ENCODE data around the gene PLTP. TPM values are rescaled to one million over a fixed set of nuclear protein-coding genes. Genes with fewer than 3 reads are reported as not detected.
A peak's percentile ranks its signal among the peaks of the same experiment; 100 is the strongest.

Gene PLTP
- total RNA-seq, 3 donors from 2014 or later (not counting 1 experiment from before 2014, with no cell fraction given) = 0.63 to 3.5 (median 3.2) TPM

DNA sequence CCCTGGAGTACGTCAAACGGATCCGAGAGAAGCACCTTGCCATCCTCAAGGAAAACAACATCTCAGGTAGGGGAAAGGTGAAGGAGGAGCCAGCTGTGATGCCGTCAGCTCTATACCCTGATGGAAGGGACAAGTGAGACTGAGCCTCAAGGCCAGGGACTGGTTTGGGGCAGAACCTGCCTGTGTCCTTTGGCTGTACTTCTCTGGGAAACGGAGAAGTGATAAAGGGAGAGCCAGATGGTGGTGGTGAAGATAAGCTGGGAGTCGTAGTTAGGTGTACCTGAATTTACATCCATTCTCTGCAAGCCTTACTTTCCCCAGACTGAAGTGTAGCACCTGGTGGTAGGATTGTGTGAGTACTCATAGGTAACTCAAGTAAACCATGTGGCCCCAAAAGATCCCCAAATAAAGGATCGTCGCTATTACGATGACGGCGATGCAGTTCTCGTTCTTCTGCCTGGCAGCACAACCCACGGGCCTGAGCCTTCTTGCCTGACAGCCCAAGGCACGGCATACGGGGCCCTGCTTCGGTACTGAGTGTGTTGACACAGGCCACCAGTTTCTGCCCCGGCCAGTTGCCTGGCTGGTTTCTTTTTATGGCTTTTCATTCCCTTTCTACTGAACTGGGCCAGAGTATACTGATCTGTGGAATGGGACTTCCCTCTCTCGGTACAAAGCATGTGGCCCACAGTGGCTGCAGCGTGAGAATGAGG lies 33.2 kb upstream of the PLTP start:
- H3K36me3 Mint-ChIP-seq = peaks cover 8% of the 10 kb centered on the region
- no peak overlapping the region for H3K4me3 ChIP-seq (ENCODE audit: low read length)
- no peaks in the 10 kb centered on the region for H3K9me3 ChIP-seq (ENCODE audit: control insufficient read depth, insufficient read depth, low read length)
- TF ChIP-seq, protein P1, sequence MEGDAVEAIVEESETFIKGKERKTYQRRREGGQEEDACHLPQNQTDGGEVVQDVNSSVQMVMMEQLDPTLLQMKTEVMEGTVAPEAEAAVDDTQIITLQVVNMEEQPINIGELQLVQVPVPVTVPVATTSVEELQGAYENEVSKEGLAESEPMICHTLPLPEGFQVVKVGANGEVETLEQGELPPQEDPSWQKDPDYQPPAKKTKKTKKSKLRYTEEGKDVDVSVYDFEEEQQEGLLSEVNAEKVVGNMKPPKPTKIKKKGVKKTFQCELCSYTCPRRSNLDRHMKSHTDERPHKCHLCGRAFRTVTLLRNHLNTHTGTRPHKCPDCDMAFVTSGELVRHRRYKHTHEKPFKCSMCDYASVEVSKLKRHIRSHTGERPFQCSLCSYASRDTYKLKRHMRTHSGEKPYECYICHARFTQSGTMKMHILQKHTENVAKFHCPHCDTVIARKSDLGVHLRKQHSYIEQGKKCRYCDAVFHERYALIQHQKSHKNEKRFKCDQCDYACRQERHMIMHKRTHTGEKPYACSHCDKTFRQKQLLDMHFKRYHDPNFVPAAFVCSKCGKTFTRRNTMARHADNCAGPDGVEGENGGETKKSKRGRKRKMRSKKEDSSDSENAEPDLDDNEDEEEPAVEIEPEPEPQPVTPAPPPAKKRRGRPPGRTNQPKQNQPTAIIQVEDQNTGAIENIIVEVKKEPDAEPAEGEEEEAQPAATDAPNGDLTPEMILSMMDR (IDR thresholded peaks at IDR 0.05) = no peak
- H3K27ac ChIP-seq (ENCODE audit: low read length) = peak overlapping the region; percentile 87
- H3K36me3 ChIP-seq (ENCODE audit: control insufficient read depth, insufficient read depth, low read length) = peaks cover 87% of the 10 kb centered on the region
- H3K27me3 Mint-ChIP-seq (ENCODE audit: low read depth in 2 of 2) = no peaks in the 10 kb centered on the region
- H3K4me3 Mint-ChIP-seq = peak overlapping the region; percentile 13
- H3K4me1 ChIP-seq (ENCODE audit: control insufficient read depth, insufficient read depth, low read length) = peaks cover 47% of the 10 kb centered on the region
- H3K27ac Mint-ChIP-seq = peak overlapping the region; percentile 90 to 97
- no peaks in the 10 kb centered on the region for H3K9me3 Mint-ChIP-seq
- no peaks in the 10 kb centered on the region for H3K27me3 ChIP-seq (ENCODE audit: control insufficient read depth, insufficient read depth, low read length)
- ATAC-seq (no peak), DNase-seq (peak in 1 of 2 donors; percentile 13)
- H3K4me1 Mint-ChIP-seq = peaks cover 36 to 62% of the 10 kb centered on the region in 2 donors
- WGBS (ENCODE audit: insufficient coverage) = 91% methylated on average over 17 of the region's 19 CpGs
- intact Hi-C loops (cut with micrococcal nuclease) = loop anchor here (1.0 kb wide), 1 partner anchor 10 kb away; no protein-coding TSS in a partner anchor

DNA sequence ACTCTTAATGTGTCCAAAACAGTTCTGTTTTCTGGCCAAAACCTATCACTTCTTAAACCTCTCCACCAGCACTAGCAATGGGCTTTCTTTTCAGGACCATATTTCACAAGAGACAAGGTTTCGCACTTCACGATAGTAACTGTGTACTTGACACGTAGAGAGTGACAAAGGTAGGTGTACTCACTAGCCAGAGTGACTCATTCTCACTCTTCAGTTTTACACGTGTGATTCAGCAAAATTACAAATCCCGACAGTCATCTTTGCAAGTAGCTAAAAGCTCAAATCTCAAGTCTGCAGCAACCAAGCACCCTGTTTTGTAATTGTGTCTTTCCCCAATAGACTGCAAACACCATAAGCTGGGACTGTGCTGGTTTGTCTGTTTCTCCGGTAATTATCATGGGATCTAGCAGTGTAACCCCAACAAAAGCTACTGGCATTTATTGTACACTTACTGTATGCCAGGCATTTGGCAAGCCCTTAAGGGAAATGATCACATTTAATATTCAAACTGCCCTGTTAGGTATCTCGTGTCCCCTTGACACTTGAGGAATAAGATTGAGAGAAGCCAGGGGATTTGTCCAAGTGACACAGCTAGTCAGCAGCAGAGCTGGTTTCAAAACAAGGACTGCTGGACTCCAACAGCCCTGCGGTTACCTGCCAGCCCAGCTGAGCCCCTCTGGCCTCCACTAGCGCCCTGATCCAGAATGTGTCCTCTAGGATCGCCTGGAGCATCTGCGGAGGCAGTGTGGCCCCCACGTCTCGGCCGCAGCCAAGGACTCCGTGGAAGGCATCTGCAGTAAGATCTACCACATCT lies 32.4 kb upstream of the PLTP start:
- Histone ChIP-seq H3K4me3 (ENCODE audit: low read length) (no peak overlapping the region), H3K9me3 (ENCODE audit: control insufficient read depth, insufficient read depth, low read length) (no peaks in the 10 kb centered on the region), H3K36me3 (ENCODE audit: control insufficient read depth, insufficient read depth, low read length) (peaks cover 87% of the 10 kb centered on the region), H3K4me1 (ENCODE audit: control insufficient read depth, insufficient read depth, low read length) (peaks cover 47% of the 10 kb centered on the region), H3K27ac (ENCODE audit: low read length) (peak overlapping the region; percentile 87), H3K27me3 (ENCODE audit: control insufficient read depth, insufficient read depth, low read length) (no peaks in the 10 kb centered on the region)
- Mint-ChIP-seq H3K36me3 (peaks cover 13% of the 10 kb centered on the region), H3K9me3 (no peaks in the 10 kb centered on the region), H3K27me3 (ENCODE audit: low read depth in 2 of 2) (no peaks in the 10 kb centered on the region), H3K4me1 (peaks cover 36 to 57% of the 10 kb centered on the region in 2 donors), H3K27ac (peak overlapping the region; percentile 90 to 97), H3K4me3 (peak overlapping the region; percentile 32)
- peak; percentile 58 to 61 (median 61) for ATAC-seq
- TF ChIP-seq, protein P1 (IDR thresholded peaks at IDR 0.05) = no peak
- 80% methylated on average over 15 of the region's 15 CpGs for WGBS (ENCODE audit: insufficient coverage)
- peak in 1 of 2 donors; percentile 34 for DNase-seq
- intact Hi-C loops (cut with micrococcal nuclease) = loop anchor here (1.0 kb wide), 1 partner anchor 9 kb away; no protein-coding TSS in a partner anchor

DNA sequence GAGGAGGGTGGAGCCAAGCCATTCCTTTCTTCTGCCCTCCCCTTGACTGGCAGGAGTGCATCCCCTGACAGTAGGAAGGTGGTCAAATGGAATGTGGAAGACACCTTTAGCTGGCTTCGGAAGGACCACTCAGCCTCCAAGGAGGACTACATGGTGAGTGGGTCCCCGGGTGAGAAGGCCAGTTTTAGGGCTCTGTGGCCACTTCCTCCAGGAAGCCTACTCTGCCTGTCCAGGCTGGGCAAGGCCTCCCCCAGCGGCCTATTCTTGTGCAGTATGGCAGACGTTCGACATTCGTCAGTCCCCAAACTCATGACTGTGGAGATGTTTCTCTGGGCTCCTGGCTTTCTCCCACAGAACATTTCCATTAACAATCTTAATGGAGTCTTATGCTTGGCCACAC lies 31.7 kb upstream of the PLTP start:
- TF ChIP-seq, protein P1 (IDR thresholded peaks at IDR 0.05) = no peak
- H3K36me3 ChIP-seq (ENCODE audit: control insufficient read depth, insufficient read depth, low read length) = peaks cover 87% of the 10 kb centered on the region
- peak overlapping the region; percentile 87 for H3K27ac ChIP-seq (ENCODE audit: low read length)
- no peaks in the 10 kb centered on the region for H3K27me3 ChIP-seq (ENCODE audit: control insufficient read depth, insufficient read depth, low read length)
- peak in 1 of 2 donors; percentile 5 for DNase-seq
- peak overlapping the region; percentile 90 to 97 for H3K27ac Mint-ChIP-seq
- H3K4me3 Mint-ChIP-seq = no peak overlapping the region
- no peak for ATAC-seq
- H3K9me3 Mint-ChIP-seq = no peaks in the 10 kb centered on the region
- peaks cover 47% of the 10 kb centered on the region for H3K4me1 ChIP-seq (ENCODE audit: control insufficient read depth, insufficient read depth, low read length)
- WGBS (ENCODE audit: insufficient coverage) = 94% methylated on average over 6 of the region's 6 CpGs
- H3K4me1 Mint-ChIP-seq = peaks cover 36 to 51% of the 10 kb centered on the region in 2 donors
- peaks cover 16% of the 10 kb centered on the region for H3K36me3 Mint-ChIP-seq
- H3K4me3 ChIP-seq (ENCODE audit: low read length) = no peak overlapping the region
- intact Hi-C loops (cut with micrococcal nuclease) = loop anchor here (1.0 kb wide), 1 partner anchor 8 kb away; no protein-coding TSS in a partner anchor
- H3K9me3 ChIP-seq (ENCODE audit: control insufficient read depth, insufficient read depth, low read length) = no peaks in the 10 kb centered on the region
- H3K27me3 Mint-ChIP-seq (ENCODE audit: low read depth in 2 of 2) = no peaks in the 10 kb centered on the region

All from natural killer cell (primary cell).